ENCODE results near the gene FCRL5.

GRCh38 chr1:157466011-157466410, 86.3 kb downstream of the FCRL5 start:
- no peak for TF ChIP-seq UBTF (IDR thresholded peaks at IDR 0.05; ENCODE audit: borderline replicate concordance in 1 of 2, low read depth in 2 of 2, low read length in 2 of 2)
- TF ChIP-seq CUX1 (CRISPR knock-in tag; IDR thresholded peaks at IDR 0.05), result no peak

Data from K562 (cell line).